SK-N-SH treated with all-trans-retinoic acid at 6 μM for 48 hours (cell line): ENCODE data around the gene FAM120A.

ENCODE experiments used
- ARNTL ChIP-seq: fragments of 450-650 bp; formaldehyde crosslinking; IDR thresholded peaks from 2 replicates; pipeline ENCODE4 v1.5.0; 2020; ENCODE audit warnings: low read depth, mild to moderate bottlenecking, moderate library complexity, borderline replicate concordance
- CSDC2 ChIP-seq: fragments of 250-450 bp; sonication (Bioruptor Pico); IDR thresholded peaks from 2 replicates; pipeline ENCODE4 v1.5.0; 2020; ENCODE audit warnings: mild to moderate bottlenecking, moderate library complexity
- OSR1 ChIP-seq: fragments of 250-450 bp; sonication (Bioruptor Pico); IDR thresholded peaks from 2 replicates; pipeline ENCODE4 v1.8.0; 2022; ENCODE audit warnings: moderate library complexity, mild to moderate bottlenecking, inconsistent platforms
- POU6F1 ChIP-seq: fragments of 250-450 bp; sonication (Bioruptor Pico); IDR thresholded peaks from 2 replicates; pipeline ENCODE4 v1.8.0; 2021; ENCODE audit warnings: low read depth, mild to moderate bottlenecking, moderate library complexity, borderline replicate concordance
- RARB ChIP-seq: fragments of 250-450 bp; sonication (Bioruptor Pico); IDR thresholded peaks from 2 replicates; pipeline ENCODE4 v1.8.0; 2021; ENCODE audit warnings: mild to moderate bottlenecking, moderate library complexity
- TOX ChIP-seq: fragments of 250-450 bp; sonication (Bioruptor Pico); IDR thresholded peaks from 2 replicates; pipeline ENCODE4 v1.8.0; 2021; ENCODE audit warnings: mild to moderate bottlenecking, moderate library complexity, borderline replicate concordance
- ZC3H10 ChIP-seq: fragments of 250-450 bp; sonication (Bioruptor Pico); IDR thresholded peaks from 2 replicates; pipeline ENCODE4 v1.5.1; 2021; ENCODE audit warnings: mild to moderate bottlenecking, moderate library complexity
- ZFP3 ChIP-seq: fragments of 250-450 bp; sonication (Bioruptor Pico); IDR thresholded peaks from 2 replicates; pipeline ENCODE4 v1.5.0; 2020; ENCODE audit warnings: mild to moderate bottlenecking, moderate library complexity
- ZFP30 ChIP-seq: fragments of 450-650 bp; formaldehyde crosslinking; IDR thresholded peaks from 2 replicates; pipeline ENCODE4 v1.5.0; 2022; ENCODE audit warnings: mild to moderate bottlenecking, moderate library complexity
- ZNF565 ChIP-seq: fragments of 450-650 bp; formaldehyde crosslinking; conservative IDR thresholded peaks from 2 replicates; pipeline ENCODE4 v1.5.0; 2020; ENCODE audit warnings: low read depth, mild to moderate bottlenecking, moderate library complexity
- TF ChIP-seq, protein P1 (sequence below): fragments of 250-450 bp; sonication (Bioruptor Pico); IDR thresholded peaks from 2 replicates; pipeline ENCODE4 v1.5.1; 2021; ENCODE audit warnings: mild to moderate bottlenecking, moderate library complexity
- TF ChIP-seq, protein P2 (sequence below): fragments of 250-450 bp; sonication (Bioruptor Pico); IDR thresholded peaks from 2 replicates; pipeline ENCODE4 v1.5.0; 2020; ENCODE audit warnings: mild to moderate bottlenecking, moderate library complexity
- TF ChIP-seq, protein P3 (sequence below): fragments of 250-450 bp; sonication (Bioruptor Pico); IDR thresholded peaks from 2 replicates; pipeline ENCODE4 v1.8.0; 2020; ENCODE audit warnings: mild to moderate bottlenecking, moderate library complexity, borderline replicate concordance

DNA sequence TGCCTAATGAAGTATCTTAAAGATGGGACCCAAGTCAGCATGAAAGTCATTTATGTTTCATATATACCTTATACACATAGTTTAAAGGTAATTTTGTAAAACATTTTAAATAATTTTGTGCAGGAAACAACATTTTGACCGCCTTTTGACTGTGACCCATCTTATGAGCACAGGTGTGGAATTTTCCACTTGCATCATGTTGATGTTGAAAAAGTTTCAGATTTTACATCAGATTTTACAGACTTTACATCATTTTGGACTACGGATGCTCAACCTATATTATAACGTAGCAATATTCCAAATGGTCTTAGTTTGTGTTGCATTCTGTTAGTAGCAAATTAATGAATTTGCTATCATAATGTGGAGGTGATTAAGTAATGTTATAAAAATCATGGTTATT lies 23.6 kb downstream of the FAM120A start:
- TF ChIP-seq ZFP30 (CRISPR knock-in tag): no peak
- TF ChIP-seq, protein P1, sequence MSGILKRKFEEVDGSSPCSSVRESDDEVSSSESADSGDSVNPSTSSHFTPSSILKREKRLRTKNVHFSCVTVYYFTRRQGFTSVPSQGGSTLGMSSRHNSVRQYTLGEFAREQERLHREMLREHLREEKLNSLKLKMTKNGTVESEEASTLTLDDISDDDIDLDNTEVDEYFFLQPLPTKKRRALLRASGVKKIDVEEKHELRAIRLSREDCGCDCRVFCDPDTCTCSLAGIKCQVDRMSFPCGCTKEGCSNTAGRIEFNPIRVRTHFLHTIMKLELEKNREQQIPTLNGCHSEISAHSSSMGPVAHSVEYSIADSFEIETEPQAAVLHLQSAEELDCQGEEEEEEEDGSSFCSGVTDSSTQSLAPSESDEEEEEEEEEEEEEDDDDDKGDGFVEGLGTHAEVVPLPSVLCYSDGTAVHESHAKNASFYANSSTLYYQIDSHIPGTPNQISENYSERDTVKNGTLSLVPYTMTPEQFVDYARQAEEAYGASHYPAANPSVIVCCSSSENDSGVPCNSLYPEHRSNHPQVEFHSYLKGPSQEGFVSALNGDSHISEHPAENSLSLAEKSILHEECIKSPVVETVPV: no peak
- TF ChIP-seq, protein P2, sequence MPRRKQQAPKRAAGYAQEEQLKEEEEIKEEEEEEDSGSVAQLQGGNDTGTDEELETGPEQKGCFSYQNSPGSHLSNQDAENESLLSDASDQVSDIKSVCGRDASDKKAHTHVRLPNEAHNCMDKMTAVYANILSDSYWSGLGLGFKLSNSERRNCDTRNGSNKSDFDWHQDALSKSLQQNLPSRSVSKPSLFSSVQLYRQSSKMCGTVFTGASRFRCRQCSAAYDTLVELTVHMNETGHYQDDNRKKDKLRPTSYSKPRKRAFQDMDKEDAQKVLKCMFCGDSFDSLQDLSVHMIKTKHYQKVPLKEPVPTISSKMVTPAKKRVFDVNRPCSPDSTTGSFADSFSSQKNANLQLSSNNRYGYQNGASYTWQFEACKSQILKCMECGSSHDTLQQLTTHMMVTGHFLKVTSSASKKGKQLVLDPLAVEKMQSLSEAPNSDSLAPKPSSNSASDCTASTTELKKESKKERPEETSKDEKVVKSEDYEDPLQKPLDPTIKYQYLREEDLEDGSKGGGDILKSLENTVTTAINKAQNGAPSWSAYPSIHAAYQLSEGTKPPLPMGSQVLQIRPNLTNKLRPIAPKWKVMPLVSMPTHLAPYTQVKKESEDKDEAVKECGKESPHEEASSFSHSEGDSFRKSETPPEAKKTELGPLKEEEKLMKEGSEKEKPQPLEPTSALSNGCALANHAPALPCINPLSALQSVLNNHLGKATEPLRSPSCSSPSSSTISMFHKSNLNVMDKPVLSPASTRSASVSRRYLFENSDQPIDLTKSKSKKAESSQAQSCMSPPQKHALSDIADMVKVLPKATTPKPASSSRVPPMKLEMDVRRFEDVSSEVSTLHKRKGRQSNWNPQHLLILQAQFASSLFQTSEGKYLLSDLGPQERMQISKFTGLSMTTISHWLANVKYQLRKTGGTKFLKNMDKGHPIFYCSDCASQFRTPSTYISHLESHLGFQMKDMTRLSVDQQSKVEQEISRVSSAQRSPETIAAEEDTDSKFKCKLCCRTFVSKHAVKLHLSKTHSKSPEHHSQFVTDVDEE (CRISPR knock-in tag): no peak
- no peak for TF ChIP-seq ZC3H10 (CRISPR knock-in tag)
- no peak for TF ChIP-seq OSR1 (CRISPR knock-in tag)
- no peak for TF ChIP-seq CSDC2 (CRISPR knock-in tag)
- no peak for TF ChIP-seq ZFP3 (CRISPR knock-in tag)
- no peak for TF ChIP-seq TOX
- no peak for TF ChIP-seq RARB (CRISPR knock-in tag)
- TF ChIP-seq, protein P3, sequence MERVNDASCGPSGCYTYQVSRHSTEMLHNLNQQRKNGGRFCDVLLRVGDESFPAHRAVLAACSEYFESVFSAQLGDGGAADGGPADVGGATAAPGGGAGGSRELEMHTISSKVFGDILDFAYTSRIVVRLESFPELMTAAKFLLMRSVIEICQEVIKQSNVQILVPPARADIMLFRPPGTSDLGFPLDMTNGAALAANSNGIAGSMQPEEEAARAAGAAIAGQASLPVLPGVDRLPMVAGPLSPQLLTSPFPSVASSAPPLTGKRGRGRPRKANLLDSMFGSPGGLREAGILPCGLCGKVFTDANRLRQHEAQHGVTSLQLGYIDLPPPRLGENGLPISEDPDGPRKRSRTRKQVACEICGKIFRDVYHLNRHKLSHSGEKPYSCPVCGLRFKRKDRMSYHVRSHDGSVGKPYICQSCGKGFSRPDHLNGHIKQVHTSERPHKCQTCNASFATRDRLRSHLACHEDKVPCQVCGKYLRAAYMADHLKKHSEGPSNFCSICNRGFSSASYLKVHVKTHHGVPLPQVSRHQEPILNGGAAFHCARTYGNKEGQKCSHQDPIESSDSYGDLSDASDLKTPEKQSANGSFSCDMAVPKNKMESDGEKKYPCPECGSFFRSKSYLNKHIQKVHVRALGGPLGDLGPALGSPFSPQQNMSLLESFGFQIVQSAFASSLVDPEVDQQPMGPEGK (CRISPR knock-in tag): no peak
- TF ChIP-seq ARNTL (CRISPR knock-in tag): no peak
- no peak for TF ChIP-seq ZNF565 (CRISPR knock-in tag)
- no peak for TF ChIP-seq POU6F1 (CRISPR knock-in tag)
